ENCODE results near the gene LYSMD4. TPM values are rescaled to one million over a fixed set of nuclear protein-coding genes. Genes with fewer than 3 reads are reported as not detected.
"Not testable (repeated sequence)": the region's sequence is repeated elsewhere in the genome, so short reads cannot be mapped to it uniquely, and the experiment has no call there.

The LYSMD4 gene
- total RNA-seq, 1 donor from 2014 or later: 6.1 TPM

GRCh38 chr15:99762288-99762687 is 29.1 kb upstream of the LYSMD4 start:
- ChIA-PET CTCF (no interaction called here), POLR2A (no interaction called here)
- Mint-ChIP-seq H3K4me3 (no peak overlapping the region), H3K27ac (no peak overlapping the region), H3K9me3 (no peaks in the 10 kb centered on the region), H3K27me3 (no peaks in the 10 kb centered on the region), H3K4me1 (peaks cover 4% of the 10 kb centered on the region), H3K36me3 (ENCODE audit: low read depth) (no peaks in the 10 kb centered on the region)
- DNase-seq (no peak), ATAC-seq (ENCODE audit: low read depth) (no peak)
- TF ChIP-seq CTCF (IDR thresholded peaks at IDR 0.05): no peak
- intact Hi-C loops (cut with micrococcal nuclease): no loop called here

GRCh38 chr15:99755692-99756409 is 22.6 kb upstream of the LYSMD4 start:
- H3K27ac Mint-ChIP-seq: no peak overlapping the region
- CTCF ChIA-PET: interaction anchor here (0.8 to 6.5 kb wide), 14 partner anchors 15 to 679 kb away, joined by 3 to 70 read pairs (median 4); partner anchors contain the start of genes LRRC28 and LYSMD4
- no peaks in the 10 kb centered on the region for H3K9me3 Mint-ChIP-seq
- peak; percentile 24 for DNase-seq
- intact Hi-C loops (cut with micrococcal nuclease): loop anchor here (1.0 to 10.0 kb wide), 7 partner anchors 23 to 979 kb away; partner anchors contain the start of genes LYSMD4 and SYNM
- TF ChIP-seq CTCF (IDR thresholded peaks at IDR 0.05): peak; percentile 79
- H3K27me3 Mint-ChIP-seq: no peaks in the 10 kb centered on the region
- POLR2A ChIA-PET: interaction anchor here (0.9 kb wide), 1 partner anchor 48 kb away, joined by 3 read pairs; no protein-coding TSS in a partner anchor
- peak; percentile 94 for ATAC-seq (ENCODE audit: low read depth)
- no peak overlapping the region for H3K4me3 Mint-ChIP-seq
- H3K4me1 Mint-ChIP-seq: peaks cover 7% of the 10 kb centered on the region
- no peaks in the 10 kb centered on the region for H3K36me3 Mint-ChIP-seq (ENCODE audit: low read depth)

GRCh38 chr15:99753066-99753465 is 19.8 kb upstream of the LYSMD4 start:
- no peak overlapping the region for H3K4me3 Mint-ChIP-seq
- intact Hi-C loops (cut with micrococcal nuclease): loop anchor here (10.0 kb wide), 1 partner anchor 648 kb away; the partner anchor contains the start of gene SYNM
- no peaks in the 10 kb centered on the region for H3K27me3 Mint-ChIP-seq
- DNase-seq (no peak), ATAC-seq (ENCODE audit: low read depth) (no peak)
- ChIA-PET CTCF (interaction anchor here (2.9 to 6.5 kb wide), 2 partner anchors 49 to 479 kb away, joined by 15 to 70 read pairs; no protein-coding TSS in a partner anchor), POLR2A (no interaction called here)
- H3K36me3 Mint-ChIP-seq (ENCODE audit: low read depth): no peaks in the 10 kb centered on the region
- TF ChIP-seq CTCF (IDR thresholded peaks at IDR 0.05): no peak
- H3K27ac Mint-ChIP-seq: no peak overlapping the region
- peaks cover 7% of the 10 kb centered on the region for H3K4me1 Mint-ChIP-seq
- H3K9me3 Mint-ChIP-seq: no peaks in the 10 kb centered on the region

- CTCF ChIA-PET: interaction anchor here (2.9 to 6.5 kb wide), 2 partner anchors 49 to 478 kb away, joined by 15 to 70 read pairs; no protein-coding TSS in a partner anchor
- no peaks in the 10 kb centered on the region for H3K27me3 Mint-ChIP-seq
- H3K27ac Mint-ChIP-seq: no peak overlapping the region
- H3K4me3 Mint-ChIP-seq: no peak overlapping the region
- H3K36me3 Mint-ChIP-seq (ENCODE audit: low read depth): no peaks in the 10 kb centered on the region
- POLR2A ChIA-PET: no interaction called here
- intact Hi-C loops (cut with micrococcal nuclease): loop anchor here (10.0 kb wide), 1 partner anchor 648 kb away; the partner anchor contains the start of gene SYNM
- peaks cover 7% of the 10 kb centered on the region for H3K4me1 Mint-ChIP-seq
- DNase-seq: no peak
- H3K9me3 Mint-ChIP-seq: no peaks in the 10 kb centered on the region
- ATAC-seq (ENCODE audit: low read depth): no peak
- TF ChIP-seq CTCF (IDR thresholded peaks at IDR 0.05): no peak
Observed at GRCh38 chr15:99752556-99752955, 19.3 kb upstream of the LYSMD4 start.

- DNase-seq; ATAC-seq (ENCODE audit: low read depth); CTCF ChIA-PET; POLR2A ChIA-PET; H3K27ac Mint-ChIP-seq; H3K27me3 Mint-ChIP-seq; H3K36me3 Mint-ChIP-seq (ENCODE audit: low read depth); H3K4me1 Mint-ChIP-seq; H3K9me3 Mint-ChIP-seq; H3K4me3 Mint-ChIP-seq: not testable (repeated sequence)
- intact Hi-C loops (cut with micrococcal nuclease): loop anchor here (10.0 kb wide), 1 partner anchor 646 kb away; the partner anchor contains the start of gene SYNM
Observed at GRCh38 chr15:99750326-99750725, 17.1 kb upstream of the LYSMD4 start.

Measured in activated B cell treated with CpG ODN at 0.5 μM for 24 hours (primary cell).